GM21423 (cell line): ENCODE measurements around the gene CSGALNACT2.
"Not testable (repeated sequence)": the region's sequence is repeated elsewhere in the genome, so short reads cannot be mapped to it uniquely, and the experiment has no call there.

Experiments used
- ATAC-seq: cut with Tn5 transposase; IDR thresholded peaks from one replicate; pipeline ENCODE4 v1.9.1; 2021; ENCODE audit warnings: mild to moderate bottlenecking, moderate library complexity; ENCODE audit not compliant: unreplicated experiment

CSGALNACT2 gene

DNA sequence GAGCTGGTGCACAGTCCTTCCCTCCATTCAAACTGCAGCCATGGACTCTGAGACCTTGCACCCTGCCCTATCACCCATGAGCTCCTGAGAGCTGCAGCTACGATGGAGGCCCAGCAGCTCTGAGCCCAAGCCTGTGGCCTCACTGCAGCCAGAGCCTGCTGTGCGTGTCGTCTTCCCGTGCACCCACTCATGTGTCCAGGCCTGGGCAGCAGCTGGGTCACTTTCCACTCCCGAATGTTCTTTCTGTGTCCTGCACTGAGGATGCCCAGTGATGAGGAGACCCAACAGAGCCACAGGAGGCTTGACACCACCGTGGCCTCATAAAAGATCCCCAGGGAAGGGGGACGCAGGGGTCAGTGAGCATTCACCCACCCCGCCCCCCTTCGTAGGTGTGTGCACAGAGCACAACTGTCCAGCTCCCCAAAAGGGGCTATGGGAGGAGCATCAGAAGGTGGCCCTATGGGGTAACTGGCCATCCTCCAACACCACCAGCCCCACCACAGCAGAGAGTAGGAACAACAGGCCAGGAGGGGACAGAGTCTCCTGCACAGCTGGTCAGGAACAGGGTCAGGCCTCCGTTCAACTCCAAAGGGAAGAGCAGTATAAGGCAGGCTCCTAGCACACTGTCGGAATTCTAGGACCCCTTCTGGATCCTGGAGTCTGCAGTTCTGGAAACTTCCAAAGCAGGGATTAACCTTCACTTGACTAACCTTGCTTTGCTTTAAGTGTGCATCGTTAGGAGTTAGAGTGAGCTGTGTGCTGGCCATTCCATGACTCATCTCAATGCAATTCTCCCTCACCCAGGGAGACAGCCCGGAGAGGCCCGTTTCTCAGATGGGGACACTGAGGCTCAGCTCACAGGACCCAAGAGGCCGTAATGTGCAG, 76.1 kb downstream of the CSGALNACT2 start:
- ATAC-seq: no peak

DNA sequence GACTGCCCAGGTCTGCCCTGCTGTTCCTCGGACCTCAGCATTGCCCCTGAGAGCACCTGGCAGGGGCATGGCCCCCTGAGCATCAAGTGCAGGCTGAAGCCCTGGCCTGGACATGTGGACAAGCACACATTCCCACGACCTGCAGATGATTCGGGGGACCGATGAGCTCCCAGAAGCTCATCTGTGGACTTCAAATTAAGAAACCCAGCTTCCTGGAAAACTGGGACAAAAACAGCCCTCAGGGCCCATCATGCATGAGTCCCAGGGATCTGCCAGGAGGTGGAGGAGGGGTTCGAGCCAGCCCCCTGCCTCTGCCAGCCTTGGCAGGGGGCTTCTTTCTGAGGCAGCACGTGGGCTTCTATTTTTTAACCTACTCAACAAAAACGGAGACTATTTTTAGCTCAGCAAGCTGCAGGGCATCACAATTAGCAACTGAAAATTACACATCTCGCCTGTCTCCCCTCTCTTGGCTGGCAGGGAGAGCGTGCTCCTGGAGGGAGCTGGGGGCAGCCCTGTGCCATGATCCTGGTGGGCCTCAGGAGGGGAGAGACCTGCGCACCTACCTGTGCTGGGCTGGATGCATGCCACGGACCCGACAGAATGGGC, 76.8 kb downstream of the CSGALNACT2 start:
- no peak for ATAC-seq

GRCh38 chr10:43215758-43216455, 77.7 kb downstream of the CSGALNACT2 start:
- no peak for ATAC-seq

DNA sequence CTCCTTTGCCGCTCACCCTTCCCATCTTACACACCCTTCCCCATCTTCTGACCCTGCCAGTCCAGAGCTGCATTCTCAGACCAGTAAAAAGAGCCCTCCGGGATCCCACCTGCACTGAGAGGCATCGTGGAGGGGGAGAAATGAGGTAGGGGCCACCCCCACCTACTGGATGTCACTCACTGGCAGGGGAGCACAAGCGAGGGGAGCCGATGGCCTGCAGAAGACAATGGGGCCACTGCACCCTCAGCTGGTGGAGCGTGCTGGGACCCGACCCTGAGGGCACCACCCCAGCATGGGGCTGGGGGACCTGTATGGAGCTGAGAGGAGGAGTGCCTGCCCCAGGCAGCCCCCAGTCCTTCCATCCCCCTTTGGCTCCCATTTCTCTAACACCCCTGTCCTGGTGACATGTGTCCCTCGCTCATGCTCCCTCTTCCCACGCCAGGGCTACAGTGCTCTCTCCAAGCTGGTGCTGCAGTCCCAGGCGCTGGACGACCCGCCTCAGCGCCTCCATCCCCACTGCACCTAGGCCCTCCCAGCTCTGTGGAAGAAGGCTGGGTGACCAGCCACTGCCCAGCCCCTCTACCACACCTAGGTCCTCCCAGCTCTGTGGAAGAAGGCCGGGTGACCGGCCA, 78.8 kb downstream of the CSGALNACT2 start:
- no peak for ATAC-seq

DNA sequence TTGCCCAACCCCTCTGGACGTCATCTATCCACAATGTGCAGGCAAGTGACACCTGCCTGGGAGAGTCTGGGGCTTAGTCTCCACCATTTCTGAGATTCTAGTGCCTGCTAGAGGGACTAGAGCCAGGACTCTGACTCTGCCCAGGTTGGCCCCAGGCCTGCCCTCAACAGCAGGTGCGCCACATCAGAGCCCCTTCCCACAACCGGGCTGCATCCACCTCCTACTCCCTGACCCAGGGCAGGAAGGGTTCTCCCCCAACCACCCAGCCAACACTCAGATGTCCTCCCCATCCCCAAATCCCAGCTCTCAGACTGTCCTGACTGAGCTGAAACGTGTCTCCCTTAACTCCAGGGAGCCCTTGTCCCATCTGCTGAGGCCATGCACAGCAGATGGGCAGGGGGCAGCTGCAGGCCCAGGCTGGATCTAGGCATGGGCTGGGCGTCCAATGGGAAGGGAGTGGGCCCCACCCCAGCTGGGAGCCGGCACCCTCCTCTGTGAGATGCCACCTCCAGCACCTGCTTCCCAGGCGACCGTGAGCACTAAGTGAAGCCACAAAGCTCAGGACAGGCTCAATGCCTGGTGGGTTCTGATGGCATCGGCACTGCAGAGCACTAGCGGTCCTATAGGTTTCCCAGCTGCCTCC, 79.4 kb downstream of the CSGALNACT2 start:
- ATAC-seq: no peak

GRCh38 chr10:43218206-43218950, 80.1 kb downstream of the CSGALNACT2 start:
- no peak for ATAC-seq

DNA sequence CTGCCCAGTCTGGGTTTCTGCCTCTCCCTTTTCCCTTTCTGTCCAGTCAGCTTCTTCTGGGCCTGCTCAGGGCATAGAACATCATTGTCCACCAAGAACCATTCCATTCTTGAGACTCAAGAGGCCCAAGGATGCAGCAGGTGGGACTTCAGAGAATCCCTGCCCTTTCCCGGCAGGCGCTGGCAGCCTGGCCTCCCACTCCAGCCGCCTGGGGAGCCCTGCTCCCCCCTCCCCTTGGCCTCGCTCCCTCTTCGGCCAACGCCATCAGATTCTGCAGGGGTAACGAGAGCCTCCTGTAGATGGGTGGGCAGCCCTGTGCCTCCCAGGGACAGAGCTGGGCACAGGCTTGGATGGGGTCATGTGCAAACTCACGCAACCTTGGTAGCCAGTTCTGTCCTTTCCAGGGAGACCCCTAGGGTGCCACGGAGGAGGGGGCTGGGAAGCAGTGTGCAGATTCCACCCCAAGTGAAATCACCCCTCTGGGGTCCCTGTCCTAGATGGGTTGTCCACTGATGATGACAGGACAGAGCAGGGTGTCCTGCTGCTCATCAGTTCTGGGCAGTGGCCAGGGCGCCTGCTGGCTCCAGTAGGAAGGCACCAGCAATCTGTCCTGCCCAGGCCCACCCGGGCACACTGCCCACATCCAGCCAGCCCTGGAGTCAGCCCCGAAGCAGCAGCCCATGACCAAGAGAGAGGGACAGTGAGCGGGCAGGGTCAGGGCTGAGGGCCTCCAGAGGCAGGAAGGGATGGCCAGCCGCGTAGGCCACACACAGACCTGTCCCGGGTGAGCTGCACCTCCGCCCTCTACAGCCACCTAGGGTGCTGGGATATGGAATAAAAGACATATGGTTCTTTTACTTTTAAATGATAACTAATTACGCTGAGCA, 80.9 kb downstream of the CSGALNACT2 start:
- no peak for ATAC-seq

DNA sequence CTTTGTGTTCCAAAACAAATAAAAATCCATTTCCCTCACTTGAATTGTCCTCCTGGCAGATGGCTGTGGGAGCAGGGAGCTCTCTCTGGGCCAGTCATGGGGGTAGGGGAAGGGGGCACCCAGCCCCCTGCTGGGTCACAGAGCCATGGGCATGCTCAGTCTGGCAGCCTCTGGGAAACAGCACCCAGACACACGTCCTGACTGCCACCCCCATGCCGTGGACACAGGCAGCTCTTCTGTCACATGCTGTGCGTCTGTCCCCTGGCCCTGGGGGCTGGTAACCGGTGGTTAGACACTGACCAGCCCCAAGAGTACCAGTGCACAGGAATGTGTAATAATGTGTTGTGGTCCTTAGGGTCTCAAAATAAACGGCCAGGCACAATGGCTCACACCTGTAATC, 81.6 kb downstream of the CSGALNACT2 start:
- ATAC-seq: no peak

DNA sequence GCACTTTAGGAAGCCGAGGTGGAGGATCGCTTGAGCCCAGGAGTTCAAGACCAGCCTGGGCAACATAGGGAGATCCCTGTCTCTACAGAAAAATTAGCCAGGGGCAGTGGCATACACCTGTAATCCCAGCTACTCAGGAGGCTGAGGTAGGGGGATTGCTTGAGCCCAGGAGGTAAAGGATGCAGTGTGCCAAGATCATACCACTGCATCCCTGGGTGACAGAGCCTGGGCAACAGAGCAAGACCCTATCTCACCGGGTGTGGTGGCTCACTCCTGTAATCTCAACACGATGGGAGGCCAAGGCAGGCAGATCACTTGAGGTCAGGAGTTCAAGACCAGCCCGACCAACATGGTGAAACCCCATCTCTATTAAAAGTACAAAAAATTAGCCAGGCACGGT, 82.0 kb downstream of the CSGALNACT2 start:
- ATAC-seq: not testable (repeated sequence)

DNA sequence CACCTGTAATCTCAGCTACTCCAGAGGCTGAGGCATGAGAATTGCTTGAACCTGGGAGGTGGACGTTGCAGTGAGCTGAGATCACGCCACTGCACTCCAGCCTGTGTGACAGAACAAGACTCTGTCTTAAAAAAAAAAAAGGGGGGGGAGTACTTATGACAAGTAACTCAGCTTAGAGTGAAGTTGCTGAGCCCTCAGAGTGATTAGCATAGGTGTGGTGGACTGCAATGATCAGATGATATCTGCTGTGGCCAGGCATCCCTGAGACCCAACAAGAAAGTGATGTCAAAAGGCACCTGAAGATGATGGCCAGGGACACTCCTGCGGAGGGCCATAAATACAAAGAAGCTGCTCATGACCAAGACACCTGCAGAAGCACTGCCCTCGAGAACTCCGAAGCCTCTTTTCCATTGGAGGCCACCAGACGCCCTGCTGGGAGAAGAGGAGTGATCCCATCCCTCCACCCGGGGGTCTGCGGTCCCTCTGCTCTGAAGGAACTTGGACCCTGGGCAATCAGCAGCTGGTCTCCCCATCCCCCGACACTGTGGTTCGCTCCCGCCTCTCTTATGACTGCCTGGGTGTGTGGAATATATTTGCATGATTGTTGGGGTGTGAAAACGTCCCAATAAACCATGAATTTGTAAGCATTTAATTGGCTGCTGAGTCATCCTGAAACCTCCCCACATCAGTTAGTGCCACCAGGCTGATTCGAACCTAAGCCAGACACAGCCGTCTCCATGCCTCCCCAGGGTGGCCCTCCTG, 82.6 kb downstream of the CSGALNACT2 start:
- ATAC-seq: no peak

DNA sequence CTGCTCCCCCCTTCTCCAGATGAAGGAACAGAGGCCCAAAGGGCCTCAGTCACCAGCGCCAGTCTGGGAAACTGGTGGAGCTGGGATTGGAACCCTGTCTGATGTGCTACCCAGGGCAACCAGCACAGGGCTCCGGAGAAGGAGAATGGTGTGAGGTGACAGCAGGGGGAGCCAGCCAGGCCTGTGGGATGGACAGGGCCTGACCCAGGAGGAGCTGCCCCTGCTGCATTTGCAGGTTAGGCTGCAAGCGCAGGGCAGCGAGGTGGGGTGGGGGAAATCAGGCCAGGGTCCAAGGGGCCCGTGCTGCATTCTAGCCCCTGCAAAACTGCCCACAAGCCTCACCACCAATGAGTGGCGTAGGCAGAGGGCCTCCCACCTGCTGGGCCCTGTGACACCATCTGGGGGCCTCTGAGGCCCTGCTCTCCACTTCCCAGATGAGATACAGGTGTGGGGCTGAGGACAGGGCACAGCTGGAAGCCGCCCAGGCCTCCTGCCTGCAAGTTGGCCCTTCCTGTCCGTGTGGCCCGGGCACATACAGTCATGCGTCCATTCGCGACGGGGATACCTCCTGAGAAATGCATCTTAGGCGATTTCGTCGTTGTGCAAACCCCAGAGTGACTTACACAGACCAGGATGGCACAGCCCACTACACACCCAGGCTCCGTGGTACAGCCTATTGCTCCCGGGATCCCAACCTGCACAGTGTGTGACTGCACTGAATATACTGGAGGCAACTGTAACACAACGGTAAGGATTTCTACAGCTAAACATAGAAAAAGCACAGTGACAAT, 83.4 kb downstream of the CSGALNACT2 start:
- ATAC-seq: no peak

DNA sequence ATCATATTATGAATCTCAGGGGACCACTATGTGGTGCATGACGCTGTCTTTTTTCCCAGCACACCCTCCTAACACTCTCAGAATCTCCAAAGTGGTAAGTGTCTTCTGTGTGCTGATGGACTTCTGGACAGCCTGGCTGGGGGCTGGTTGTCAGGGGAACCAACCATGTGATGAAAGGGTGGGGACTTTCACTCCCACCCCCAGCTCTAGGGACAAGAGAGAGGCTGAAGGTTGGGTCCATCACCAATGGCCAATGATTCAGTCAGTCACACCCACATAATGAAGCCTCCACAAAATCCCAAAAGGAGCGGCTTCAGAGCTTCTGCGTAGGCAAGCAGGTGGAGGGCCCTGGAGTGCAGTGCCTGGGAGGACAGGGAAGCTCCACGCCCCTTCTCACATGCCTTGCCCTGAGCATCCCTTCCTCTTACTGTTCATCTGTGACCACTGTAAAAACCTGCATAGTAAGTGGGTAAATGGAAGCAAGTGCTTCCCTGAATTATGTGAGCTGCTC, 84.0 kb downstream of the CSGALNACT2 start:
- ATAC-seq: no peak

- ATAC-seq: no peak
Measured at GRCh38 chr10:43223056-43223455, 84.8 kb downstream of the CSGALNACT2 start.

- ATAC-seq: no peak
Measured at GRCh38 chr10:43224321-43224720, 86.1 kb downstream of the CSGALNACT2 start.

DNA sequence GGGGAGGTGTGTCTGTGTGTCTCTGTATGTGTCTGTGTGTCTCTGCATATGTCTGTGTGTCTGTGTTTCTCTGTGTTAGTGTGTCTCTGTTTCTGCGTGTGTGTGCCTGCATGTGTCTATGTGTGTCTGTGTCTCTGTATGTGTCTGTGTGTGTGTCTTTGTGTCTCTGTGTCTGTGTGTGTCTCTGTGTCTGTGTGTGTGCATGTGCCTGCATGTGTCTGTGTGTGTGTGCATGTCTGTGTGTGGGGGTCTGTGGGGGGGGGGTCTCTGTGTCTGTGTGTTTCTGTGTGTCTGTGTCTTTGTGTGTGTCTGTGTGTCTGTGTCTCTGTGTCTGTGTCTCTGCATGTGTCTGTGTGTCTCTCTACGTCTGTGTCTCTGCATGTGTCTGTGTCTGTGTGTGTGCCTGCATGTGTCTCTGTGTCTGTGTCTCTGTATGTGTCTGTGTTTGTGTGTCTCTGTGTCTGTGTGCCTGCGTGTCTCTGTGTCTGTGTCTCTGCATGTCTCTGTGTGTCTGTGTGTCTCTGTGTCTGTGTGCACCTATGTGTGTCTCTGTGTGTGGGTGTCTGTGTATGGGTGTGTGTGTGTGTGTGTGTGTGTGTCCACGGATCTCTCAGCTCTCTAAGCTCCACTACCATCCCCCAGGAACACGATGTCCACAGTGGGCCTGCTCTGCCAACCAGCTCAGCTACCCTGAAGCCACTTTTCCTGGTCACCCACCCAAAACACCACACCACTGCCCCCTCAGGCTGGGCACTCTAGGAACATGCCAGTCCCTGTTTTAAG, 87.0 kb downstream of the CSGALNACT2 start:
- no peak for ATAC-seq

GRCh38 chr10:43225787-43226153, 87.5 kb downstream of the CSGALNACT2 start:
- ATAC-seq: no peak

DNA sequence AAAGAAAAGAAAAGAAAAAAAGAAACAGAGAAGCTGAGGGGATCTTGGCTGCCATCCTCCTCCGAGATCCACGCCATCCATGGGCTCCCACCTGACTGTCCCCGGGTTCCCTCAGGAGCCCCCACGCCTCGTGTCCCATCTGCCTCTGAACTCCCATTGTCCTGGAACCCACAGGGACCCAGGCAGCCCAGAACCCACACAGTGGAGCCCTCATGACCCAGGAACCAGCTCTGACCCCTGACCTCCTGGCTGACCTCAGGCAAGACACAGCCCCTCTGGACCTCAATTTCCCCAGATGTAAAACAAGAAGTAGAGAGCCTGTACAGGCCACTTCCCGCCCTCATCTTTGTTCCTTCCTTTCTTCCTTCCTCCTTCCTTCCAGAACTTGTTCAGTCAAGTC, 88.2 kb downstream of the CSGALNACT2 start:
- ATAC-seq: no peak
